ENCODE results near the gene PDLIM3.

- TF ChIP-seq MAX (CRISPR knock-in tag; IDR thresholded peaks at IDR 0.05) = no peak
- no peak for TF ChIP-seq CTCF (IDR thresholded peaks at IDR 0.05)
- no peak for TF ChIP-seq PREB (CRISPR knock-in tag; IDR thresholded peaks at IDR 0.05; ENCODE audit: borderline replicate concordance)
- no peak for TF ChIP-seq ATF2 (CRISPR knock-in tag; IDR thresholded peaks at IDR 0.05; ENCODE audit: borderline replicate concordance, low read depth)
These were observed 67.3 kb downstream of the PDLIM3 start for GRCh38 chr4:185467991-185468390.

All from WTC11 (cell line).